HepG2 (cell line): ENCODE results near the gene SEC23IP. TPM values are rescaled to one million over a fixed set of nuclear protein-coding genes. Genes with fewer than 3 reads are reported as not detected.

Experiments used
- ARNTL ChIP-seq: sonication (generic); formaldehyde crosslinking; IDR thresholded peaks from 2 replicates; pipeline ENCODE4 v1.4.0; 2020; ENCODE audit warnings: mild to moderate bottlenecking, missing genetic modification reagents
- ATRX ChIP-seq: sonication (generic); formaldehyde crosslinking; IDR thresholded peaks from 2 replicates; pipeline ENCODE4 v1.4.0; 2020; ENCODE audit warnings: missing genetic modification reagents, borderline replicate concordance
- CENPX ChIP-seq: sonication (generic); formaldehyde crosslinking; IDR thresholded peaks from 2 replicates; pipeline ENCODE4 v1.9.0; 2021; ENCODE audit warnings: mild to moderate bottlenecking, missing genetic modification reagents, moderate library complexity
- LCORL ChIP-seq, 2 experiments: fragments of 450-650 bp in 1 of 2; sonication (generic) in 1 of 2; formaldehyde crosslinking in 1 of 2; IDR thresholded peaks; 2 replicates each; pipeline versions ENCODE4 v1.5.0 to v1.6.1; 2017 to 2020; ENCODE audit warnings: antibody characterized with exemption in 1 of 2, missing genetic modification reagents in 1 of 2
- MBNL3 ChIP-seq: fragments of 250-450 bp; sonication (Bioruptor Pico); conservative IDR thresholded peaks from 2 replicates; pipeline ENCODE4 v1.8.0; 2022; ENCODE audit warnings: mild to moderate bottlenecking, inconsistent platforms
- NCOR1 ChIP-seq: fragments of 200-600 bp; sonication (generic); IDR thresholded peaks from 2 replicates; pipeline ENCODE4 v1.7.0; 2017; ENCODE audit warnings: antibody characterized with exemption, low read length, borderline replicate concordance
- NFE2L1 ChIP-seq: sonication (generic); formaldehyde crosslinking; IDR thresholded peaks from 2 replicates; pipeline ENCODE4 v1.4.0; 2020; ENCODE audit warnings: missing genetic modification reagents, mild to moderate bottlenecking, borderline replicate concordance
- RBM22 ChIP-seq: fragments of 200-400 bp; formaldehyde crosslinking; optimal IDR thresholded peaks from 2 replicates; pipeline ENCODE3; 2017; ENCODE audit warnings: mild to moderate bottlenecking, low read length, moderate library complexity
- WIZ ChIP-seq: sonication (generic); formaldehyde crosslinking; IDR thresholded peaks from 2 replicates; pipeline ENCODE4 v1.5.1; 2020; ENCODE audit warnings: mild to moderate bottlenecking, missing genetic modification reagents
- YY1 ChIP-seq: IDR thresholded peaks from 2 replicates; pipeline ENCODE4 v1.6.1; 2011; ENCODE audit warnings: low read length, low read depth, moderate library complexity, mild to moderate bottlenecking; ENCODE audit not compliant: insufficient read depth, insufficient replicate concordance
- ZBTB21 ChIP-seq: sonication (generic); formaldehyde crosslinking; IDR thresholded peaks from 2 replicates; pipeline ENCODE4 v1.4.0; 2020; ENCODE audit warnings: missing genetic modification reagents
- ZNF20 ChIP-seq: sonication (generic); formaldehyde crosslinking; IDR thresholded peaks from 2 replicates; pipeline ENCODE4 v1.4.0; 2020; ENCODE audit warnings: mild to moderate bottlenecking, moderate library complexity, missing genetic modification reagents
- ZNF703 ChIP-seq: sonication (generic); formaldehyde crosslinking; IDR thresholded peaks from 2 replicates; pipeline ENCODE4 v1.5.1; 2020; ENCODE audit warnings: missing genetic modification reagents, mild to moderate bottlenecking, moderate library complexity, borderline replicate concordance
- polyA plus RNA-seq, 8 experiments: library from polyadenylated mRNA; depleted of rRNA in 3 of 8; stranded (reverse) in 7 of 8; unstranded in 1 of 8; fragments of >200 nt; fragmentation: Illumina TruSeq in 4 of 8; extraction: Trizol in 4 of 8; gene quantifications; 2 replicates each; pipeline versions ENCODE4 v1.2.1 to v1.2.3, GENCODE V29; 2011 to 2016; ENCODE audit warnings: low read depth in 4 of 8, missing spikeins in 1 of 8, mixed read lengths in 1 of 8; ENCODE audit not compliant: insufficient read depth in 1 of 8
- total RNA-seq, 5 experiments: library from RNA; depleted of rRNA; stranded (reverse); fragments of >200 nt; fragmentation: Illumina TruSeq; extraction: Trizol; gene quantifications; 2 replicates each; pipeline ENCODE4 v1.2.3, GENCODE V29; 2016; ENCODE audit warnings: low read depth in 1 of 5
- TF ChIP-seq, protein P1 (sequence below): sonication (generic); formaldehyde crosslinking; IDR thresholded peaks from 2 replicates; pipeline ENCODE4 v1.4.0; 2020; ENCODE audit warnings: missing genetic modification reagents, borderline replicate concordance
- TF ChIP-seq, protein P2 (sequence below): fragments of 450-650 bp; IDR thresholded peaks from 2 replicates; pipeline ENCODE4 v1.6.1; 2016
- TF ChIP-seq, protein P3 (sequence below), 2 experiments: sonication (generic) in 1 of 2; formaldehyde crosslinking in 1 of 2; IDR thresholded peaks; 2 replicates each; pipeline versions ENCODE4 v1.4.0 to v1.6.1; 2016 to 2020; ENCODE audit warnings: borderline replicate concordance in 1 of 2, low read depth in 1 of 2, mild to moderate bottlenecking in 1 of 2, missing genetic modification reagents in 1 of 2
- TF ChIP-seq, protein P4 (sequence below): sonication (generic); formaldehyde crosslinking; IDR thresholded peaks from 2 replicates; pipeline ENCODE4 v1.8.0; 2022; ENCODE audit warnings: mild to moderate bottlenecking, missing genetic modification reagents, moderate library complexity

Gene SEC23IP
- total and polyA plus RNA-seq, 2 of the 13 experiments (the other 11 are each of a cell fraction or from before 2014, with no cell fraction given): 32.3 to 57.7 TPM

DNA sequence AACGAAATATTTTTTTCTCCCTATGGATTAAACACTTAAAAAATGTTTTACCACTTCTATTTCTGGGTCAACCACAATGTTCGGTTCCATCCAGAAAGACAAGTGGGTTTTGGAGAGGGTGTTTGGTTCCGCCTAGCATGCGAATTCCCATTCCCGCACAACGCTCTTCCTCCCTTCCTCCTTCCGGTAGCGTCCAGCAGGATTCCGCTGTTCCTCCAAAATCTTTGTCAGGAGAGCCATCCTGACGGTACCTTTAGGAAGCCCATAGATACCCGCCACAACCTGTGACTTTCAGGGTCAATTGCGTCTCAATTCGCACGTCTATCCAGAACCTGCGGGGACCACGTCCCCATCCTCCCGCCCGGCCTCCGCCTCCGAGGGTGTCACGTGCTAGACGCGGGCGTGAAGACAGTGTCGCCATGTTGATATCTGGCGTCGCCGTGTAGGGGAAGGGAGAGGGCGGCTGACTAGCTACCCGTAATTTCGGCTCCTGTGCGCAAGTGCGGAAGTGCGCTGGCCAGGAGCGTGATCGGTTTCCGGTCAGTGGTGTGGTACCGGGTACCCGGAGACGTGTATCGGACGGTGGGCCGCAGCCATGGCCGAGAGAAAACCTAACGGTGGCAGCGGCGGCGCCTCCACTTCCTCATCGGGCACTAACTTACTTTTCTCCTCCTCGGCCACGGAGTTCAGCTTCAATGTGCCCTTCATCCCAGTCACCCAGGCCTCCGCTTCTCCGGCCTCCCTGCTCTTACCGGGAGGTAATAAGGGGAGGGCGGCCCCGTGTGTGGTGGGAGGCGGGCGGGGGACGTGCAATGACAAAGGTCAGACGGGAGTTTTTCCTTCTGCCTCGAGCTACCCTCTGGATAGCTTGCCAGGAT, at the start of gene SEC23IP (continued):
- TF ChIP-seq, protein P1, sequence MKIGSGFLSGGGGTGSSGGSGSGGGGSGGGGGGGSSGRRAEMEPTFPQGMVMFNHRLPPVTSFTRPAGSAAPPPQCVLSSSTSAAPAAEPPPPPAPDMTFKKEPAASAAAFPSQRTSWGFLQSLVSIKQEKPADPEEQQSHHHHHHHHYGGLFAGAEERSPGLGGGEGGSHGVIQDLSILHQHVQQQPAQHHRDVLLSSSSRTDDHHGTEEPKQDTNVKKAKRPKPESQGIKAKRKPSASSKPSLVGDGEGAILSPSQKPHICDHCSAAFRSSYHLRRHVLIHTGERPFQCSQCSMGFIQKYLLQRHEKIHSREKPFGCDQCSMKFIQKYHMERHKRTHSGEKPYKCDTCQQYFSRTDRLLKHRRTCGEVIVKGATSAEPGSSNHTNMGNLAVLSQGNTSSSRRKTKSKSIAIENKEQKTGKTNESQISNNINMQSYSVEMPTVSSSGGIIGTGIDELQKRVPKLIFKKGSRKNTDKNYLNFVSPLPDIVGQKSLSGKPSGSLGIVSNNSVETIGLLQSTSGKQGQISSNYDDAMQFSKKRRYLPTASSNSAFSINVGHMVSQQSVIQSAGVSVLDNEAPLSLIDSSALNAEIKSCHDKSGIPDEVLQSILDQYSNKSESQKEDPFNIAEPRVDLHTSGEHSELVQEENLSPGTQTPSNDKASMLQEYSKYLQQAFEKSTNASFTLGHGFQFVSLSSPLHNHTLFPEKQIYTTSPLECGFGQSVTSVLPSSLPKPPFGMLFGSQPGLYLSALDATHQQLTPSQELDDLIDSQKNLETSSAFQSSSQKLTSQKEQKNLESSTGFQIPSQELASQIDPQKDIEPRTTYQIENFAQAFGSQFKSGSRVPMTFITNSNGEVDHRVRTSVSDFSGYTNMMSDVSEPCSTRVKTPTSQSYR: peak; percentile 72; the same call in 1 of the 2 replicates
- TF ChIP-seq ATRX (no peak), NFE2L1 (CRISPR knock-in tag) (no peak), LCORL (IDR thresholded peaks at IDR 0.05) (no peak), LCORL (CRISPR knock-in tag; IDR thresholded peaks at IDR 0.05) (peak; percentile 70; the same call in 1 of the 2 replicates), MBNL3 (no peak), RBM22 (no peak), ARNTL (CRISPR knock-in tag) (peak; percentile 82), ZNF20 (CRISPR knock-in tag) (no peak), NCOR1 (0 out of 2 replicates have a peak, but pooled peaks have one; percentile 35), WIZ (CRISPR knock-in tag) (0 out of 2 replicates have a peak, but pooled peaks have one; percentile 24), ZNF703 (CRISPR knock-in tag) (no peak), CENPX (no peak), YY1 (peak; percentile 99), ZBTB21 (CRISPR knock-in tag) (no peak; the same call in 1 of the 2 replicates)
- TF ChIP-seq, protein P2, sequence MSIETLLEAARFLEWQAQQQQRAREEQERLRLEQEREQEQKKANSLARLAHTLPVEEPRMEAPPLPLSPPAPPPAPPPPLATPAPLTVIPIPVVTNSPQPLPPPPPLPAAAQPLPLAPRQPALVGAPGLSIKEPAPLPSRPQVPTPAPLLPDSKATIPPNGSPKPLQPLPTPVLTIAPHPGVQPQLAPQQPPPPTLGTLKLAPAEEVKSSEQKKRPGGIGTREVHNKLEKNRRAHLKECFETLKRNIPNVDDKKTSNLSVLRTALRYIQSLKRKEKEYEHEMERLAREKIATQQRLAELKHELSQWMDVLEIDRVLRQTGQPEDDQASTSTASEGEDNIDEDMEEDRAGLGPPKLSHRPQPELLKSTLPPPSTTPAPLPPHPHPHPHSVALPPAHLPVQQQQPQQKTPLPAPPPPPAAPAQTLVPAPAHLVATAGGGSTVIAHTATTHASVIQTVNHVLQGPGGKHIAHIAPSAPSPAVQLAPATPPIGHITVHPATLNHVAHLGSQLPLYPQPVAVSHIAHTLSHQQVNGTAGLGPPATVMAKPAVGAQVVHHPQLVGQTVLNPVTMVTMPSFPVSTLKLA: peak; percentile 81
- TF ChIP-seq, protein P3, sequence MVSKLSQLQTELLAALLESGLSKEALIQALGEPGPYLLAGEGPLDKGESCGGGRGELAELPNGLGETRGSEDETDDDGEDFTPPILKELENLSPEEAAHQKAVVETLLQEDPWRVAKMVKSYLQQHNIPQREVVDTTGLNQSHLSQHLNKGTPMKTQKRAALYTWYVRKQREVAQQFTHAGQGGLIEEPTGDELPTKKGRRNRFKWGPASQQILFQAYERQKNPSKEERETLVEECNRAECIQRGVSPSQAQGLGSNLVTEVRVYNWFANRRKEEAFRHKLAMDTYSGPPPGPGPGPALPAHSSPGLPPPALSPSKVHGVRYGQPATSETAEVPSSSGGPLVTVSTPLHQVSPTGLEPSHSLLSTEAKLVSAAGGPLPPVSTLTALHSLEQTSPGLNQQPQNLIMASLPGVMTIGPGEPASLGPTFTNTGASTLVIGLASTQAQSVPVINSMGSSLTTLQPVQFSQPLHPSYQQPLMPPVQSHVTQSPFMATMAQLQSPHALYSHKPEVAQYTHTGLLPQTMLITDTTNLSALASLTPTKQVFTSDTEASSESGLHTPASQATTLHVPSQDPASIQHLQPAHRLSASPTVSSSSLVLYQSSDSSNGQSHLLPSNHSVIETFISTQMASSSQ (IDR thresholded peaks at IDR 0.05; ENCODE audit: low read depth): no peak; the same call in 1 of the 2 replicates
- TF ChIP-seq, protein P3 (CRISPR knock-in tag; IDR thresholded peaks at IDR 0.05; ENCODE audit: borderline replicate concordance): peak; percentile 81; the same call in 1 of the 2 replicates
- TF ChIP-seq, protein P4, sequence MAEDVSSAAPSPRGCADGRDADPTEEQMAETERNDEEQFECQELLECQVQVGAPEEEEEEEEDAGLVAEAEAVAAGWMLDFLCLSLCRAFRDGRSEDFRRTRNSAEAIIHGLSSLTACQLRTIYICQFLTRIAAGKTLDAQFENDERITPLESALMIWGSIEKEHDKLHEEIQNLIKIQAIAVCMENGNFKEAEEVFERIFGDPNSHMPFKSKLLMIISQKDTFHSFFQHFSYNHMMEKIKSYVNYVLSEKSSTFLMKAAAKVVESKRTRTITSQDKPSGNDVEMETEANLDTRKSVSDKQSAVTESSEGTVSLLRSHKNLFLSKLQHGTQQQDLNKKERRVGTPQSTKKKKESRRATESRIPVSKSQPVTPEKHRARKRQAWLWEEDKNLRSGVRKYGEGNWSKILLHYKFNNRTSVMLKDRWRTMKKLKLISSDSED (CRISPR knock-in tag): no peak
